ENCODE measurements around the gene BPIFB1. TPM values are rescaled to one million over a fixed set of nuclear protein-coding genes. Genes with fewer than 3 reads are reported as not detected.

Gene BPIFB1
- total and polyA plus RNA-seq, 2 of the 13 experiments (the other 11 are each of a cell fraction or from before 2014, with no cell fraction given), result 0.82 to 4.4 TPM

- TF ChIP-seq NFAT5 (CRISPR knock-in tag; IDR thresholded peaks at IDR 0.05), result no peak
- TF ChIP-seq ZNF710 (CRISPR knock-in tag; IDR thresholded peaks at IDR 0.05; ENCODE audit: borderline replicate concordance), result no peak
- 0 out of 2 replicates have a peak, but pooled peaks have one; percentile 27 for TF ChIP-seq ZNF530 (CRISPR knock-in tag; IDR thresholded peaks at IDR 0.05; ENCODE audit: low read depth)
- TF ChIP-seq ZNF274 (CRISPR knock-in tag; IDR thresholded peaks at IDR 0.05), result 0 out of 2 replicates have a peak, but pooled peaks have one; percentile 36
- no peak for TF ChIP-seq ZNF549 (CRISPR knock-in tag; IDR thresholded peaks at IDR 0.05)
Measured at GRCh38 chr20:33320006-33320405, 37.0 kb downstream of the BPIFB1 start (continued).

- Histone ChIP-seq H2AFZ (ENCODE audit: low read length) (no peak overlapping the region), H3K9ac (ENCODE audit: insufficient read depth, low read depth, low read length) (no peak overlapping the region), H3K4me3 (replicated peaks in 1 of 3; ENCODE audit: insufficient read depth in 1 of 3, low read depth in 2 of 3, low read length in 3 of 3) (no peak overlapping the region), H3K36me3 (replicated peaks in 1 of 2; ENCODE audit: control insufficient read depth in 1 of 2, insufficient read depth in 2 of 2, low read length in 2 of 2) (no peaks in the 10 kb centered on the region), H3K9me3 (ENCODE audit: low read length) (no peaks in the 10 kb centered on the region), H3K27ac (ENCODE audit: extremely low read length, insufficient read depth, low read length) (no peak overlapping the region), H3K79me2 (ENCODE audit: insufficient read depth, low read length) (no peaks in the 10 kb centered on the region), H3K27me3 (ENCODE audit: control insufficient read depth in 1 of 2, insufficient read depth in 2 of 2, low read length in 2 of 2) (peaks cover 9 to 80% of the 10 kb centered on the region in 2 experiments; a peak in 4 of 5 replicates), H4K20me1 (ENCODE audit: insufficient read depth, low read length) (no peaks in the 10 kb centered on the region), H3K4me1 (ENCODE audit: insufficient read depth, low read length) (peaks cover 28% of the 10 kb centered on the region), H3K4me2 (ENCODE audit: low read depth, low read length) (no peak overlapping the region)
- DNase-seq (ENCODE audit: low spot score), result no peak
- ChIA-PET POLR2A (no interaction called here), CTCF (ENCODE audit: low intra/inter-chr PET ratio, low total read pairs) (no interaction called here)
- 6% methylated on average over 3 of the region's 3 CpGs for WGBS (ENCODE audit: low lambda C conversion rate)
- no peak for ATAC-seq
- no peak for TF ChIP-seq ZNF569 (CRISPR knock-in tag; IDR thresholded peaks at IDR 0.05; ENCODE audit: borderline replicate concordance)
- no peak for TF ChIP-seq AKNA (CRISPR knock-in tag; IDR thresholded peaks at IDR 0.05; ENCODE audit: borderline replicate concordance)
- no peak for TF ChIP-seq ZNF510 (CRISPR knock-in tag; IDR thresholded peaks at IDR 0.05; ENCODE audit: low read depth)
- TF ChIP-seq MEIS1 (CRISPR knock-in tag; IDR thresholded peaks at IDR 0.05; ENCODE audit: borderline replicate concordance), result 0 out of 2 replicates have a peak, but pooled peaks have one; percentile 26
- in situ Hi-C loops (cut with HindIII; ENCODE audit: extremely low pct_ligation_motif_present, low pct_unique_long_range_greater_than_20kb) (no loop called here), intact Hi-C loops (cut with micrococcal nuclease; ENCODE audit: unreplicated experiment) (no loop called here)
- no peak for FAIRE-seq
- BruUV-seq (replicated peaks), result no TSS peak
Measured at GRCh38 chr20:33322456-33322855, 39.4 kb downstream of the BPIFB1 start.

Measured in HepG2 (cell line).